Putamen (tissue), 1 donor: ENCODE measurements around the gene PLXND1.

ENCODE experiments used
- DNase-seq: peaks from one replicate; pipeline ENCODE4 v3.0.0-alpha.2; 2016; ENCODE audit warnings: low spot score

PLXND1 gene

GRCh38 chr3:129599607-129600006 lies 6.9 kb downstream of the PLXND1 start:
- no peak for DNase-seq

GRCh38 chr3:129599073-129599472 lies 7.4 kb downstream of the PLXND1 start:
- DNase-seq: no peak

GRCh38 chr3:129598484-129598883 lies 8.0 kb downstream of the PLXND1 start:
- no peak for DNase-seq

GRCh38 chr3:129598000-129598381 lies 8.5 kb downstream of the PLXND1 start:
- DNase-seq: no peak

- no peak for DNase-seq
Observed at GRCh38 chr3:129597087-129597999, 9.1 kb downstream of the PLXND1 start.

- peak; percentile 92 for DNase-seq
Observed at GRCh38 chr3:129596194-129597086, 10.0 kb downstream of the PLXND1 start.

GRCh38 chr3:129595544-129596193 lies 10.8 kb downstream of the PLXND1 start:
- no peak for DNase-seq

- no peak for DNase-seq
Observed at GRCh38 chr3:129594907-129595390, 11.5 kb downstream of the PLXND1 start.

GRCh38 chr3:129594409-129594808 lies 12.1 kb downstream of the PLXND1 start:
- DNase-seq: no peak

- DNase-seq: no peak
Observed at GRCh38 chr3:129593595-129594339, 12.7 kb downstream of the PLXND1 start.

GRCh38 chr3:129593230-129593594 lies 13.3 kb downstream of the PLXND1 start:
- no peak for DNase-seq

- DNase-seq: no peak
Observed at GRCh38 chr3:129592381-129593131, 13.9 kb downstream of the PLXND1 start.

GRCh38 chr3:129591932-129592331 lies 14.5 kb downstream of the PLXND1 start:
- DNase-seq: no peak

GRCh38 chr3:129590215-129590614 lies 16.3 kb downstream of the PLXND1 start:
- DNase-seq: no peak

- no peak for DNase-seq
Observed at GRCh38 chr3:129587566-129588210, 18.8 kb downstream of the PLXND1 start.

GRCh38 chr3:129586746-129587430 lies 19.6 kb downstream of the PLXND1 start:
- DNase-seq: no peak

- DNase-seq: no peak
Observed at GRCh38 chr3:129585949-129586657, 20.4 kb downstream of the PLXND1 start.

- no peak for DNase-seq
Observed at GRCh38 chr3:129584631-129585030, 21.8 kb downstream of the PLXND1 start.

- DNase-seq: no peak
Observed at GRCh38 chr3:129583289-129583688, 23.2 kb downstream of the PLXND1 start.
